Left colon (tissue), 2 donors: ENCODE measurements around the gene NPFFR2. TPM values are rescaled to one million over a fixed set of nuclear protein-coding genes. Genes with fewer than 3 reads are reported as not detected.
"Not testable (repeated sequence)": the region's sequence is repeated elsewhere in the genome, so short reads cannot be mapped to it uniquely, and the experiment has no call there.

ENCODE experiments used
- ATAC-seq: fragments of 200-7000 bp; cut with Tn5 transposase; one replicate; pipeline ENCODE4 v1.9.1; 2020; ENCODE audit warnings: mild to moderate bottlenecking, moderate library complexity
- DNase-seq, 2 donors: peaks; one replicate each; pipeline ENCODE4 v3.0.0-alpha.2; 2020
- intact Hi-C, 2 donors: fragments of 100-400 bp; cut with DNase I in 1 of 2; cut with micrococcal nuclease in 1 of 2; formaldehyde crosslinking; loops; one replicate each; pipeline versions ENCODE4 v1.11.2 to v1.14.0; 2022; cut with DNase I, micrococcal nuclease
- long read RNA-seq: library from polyadenylated mRNA; unstranded; transcript quantifications from one replicate; pipeline ENCODE4 v2.0.0, GENCODE V29; 2021
- total RNA-seq, 2 donors: library from RNA; stranded (reverse); fragmentation: NEBNext Ultra II Directional; extraction: Animal tissue kit (Norgen Biotek cat#: 25700); gene quantifications; one replicate each; pipeline ENCODE4 v1.2.1, GENCODE V29; 2021
- donor health status: DM: no; HTN: no; CAD: no.
- donor health status: DM: yes; HTN: yes; CAD: no.

NPFFR2 gene
- total RNA-seq, result not detected
- long read RNA-seq, result 0 reads

- peak in 1 of 2 donors; percentile 20 for DNase-seq
- intact Hi-C loops, result no loop called here
- no peak for ATAC-seq
These were observed at the start of gene NPFFR2 for GRCh38 chr4:72031868-72032608. TSS of gene NPFFR2 (plus strand) at chr4:72032000. CDS start at chr4:72128592, 96,592 bp downstream.

- intact Hi-C loops, result no loop called here
- no peak for ATAC-seq
- DNase-seq, result no peak
These were observed 39.1 kb upstream of the NPFFR2 start for GRCh38 chr4:71992571-71993312.

- ATAC-seq, result no peak
- DNase-seq, result no peak
- intact Hi-C loops, result no loop called here
These were observed 37.2 kb upstream of the NPFFR2 start for GRCh38 chr4:71994559-71994958.

- intact Hi-C loops, result no loop called here
- ATAC-seq, result no peak
- DNase-seq, result no peak
These were observed 36.5 kb upstream of the NPFFR2 start for GRCh38 chr4:71995297-71995696.

- intact Hi-C loops, result no loop called here
- DNase-seq (no peak), ATAC-seq (no peak)
These were observed 25.2 kb upstream of the NPFFR2 start for GRCh38 chr4:72006586-72006985.

- ATAC-seq (no peak), DNase-seq (no peak)
- intact Hi-C loops, result no loop called here
These were observed 19.9 kb upstream of the NPFFR2 start for GRCh38 chr4:72011906-72012305.

- intact Hi-C loops, result no loop called here
- DNase-seq (no peak), ATAC-seq (no peak)
These were observed 15.8 kb upstream of the NPFFR2 start for GRCh38 chr4:72016011-72016410.

GRCh38 chr4:72019688-72020087 lies 12.1 kb upstream of the NPFFR2 start:
- intact Hi-C loops, result no loop called here
- DNase-seq (no peak), ATAC-seq (no peak)

GRCh38 chr4:72022553-72022952 lies 9.2 kb upstream of the NPFFR2 start:
- intact Hi-C loops, result no loop called here
- DNase-seq (no peak), ATAC-seq (no peak)

GRCh38 chr4:72055566-72055965 lies 23.8 kb downstream of the NPFFR2 start:
- no peak for DNase-seq
- ATAC-seq, result no peak
- intact Hi-C loops, result no loop called here

GRCh38 chr4:72063726-72064125 lies 31.9 kb downstream of the NPFFR2 start:
- no peak for ATAC-seq
- intact Hi-C loops, result no loop called here
- no peak for DNase-seq

- ATAC-seq (no peak), DNase-seq (no peak)
- intact Hi-C loops, result no loop called here
These were observed 35.3 kb downstream of the NPFFR2 start for GRCh38 chr4:72067051-72067450.

GRCh38 chr4:72073816-72074215 lies 42.0 kb downstream of the NPFFR2 start:
- intact Hi-C loops, result no loop called here
- DNase-seq, result no peak
- ATAC-seq, result no peak

- ATAC-seq, result no peak
- intact Hi-C loops, result no loop called here
- no peak for DNase-seq
These were observed 44.8 kb downstream of the NPFFR2 start for GRCh38 chr4:72076562-72076961.

GRCh38 chr4:72077346-72077745 lies 45.5 kb downstream of the NPFFR2 start:
- ATAC-seq, result no peak
- intact Hi-C loops, result no loop called here
- DNase-seq, result no peak

- intact Hi-C loops, result no loop called here
- DNase-seq (no peak), ATAC-seq (no peak)
These were observed 52.8 kb downstream of the NPFFR2 start for GRCh38 chr4:72084587-72085011.

GRCh38 chr4:72090606-72091005 lies 58.8 kb downstream of the NPFFR2 start:
- ATAC-seq, intact Hi-C loops, DNase-seq: not testable (repeated sequence)

- ATAC-seq (no peak), DNase-seq (no peak)
- intact Hi-C loops, result no loop called here
These were observed 62.4 kb downstream of the NPFFR2 start for GRCh38 chr4:72094059-72094797.

GRCh38 chr4:72107456-72107855 lies 75.7 kb downstream of the NPFFR2 start:
- no peak for DNase-seq
- no peak for ATAC-seq
- intact Hi-C loops, result no loop called here

GRCh38 chr4:72109364-72109763 lies 77.6 kb downstream of the NPFFR2 start:
- no peak for DNase-seq
- intact Hi-C loops, result no loop called here
- no peak for ATAC-seq
